ENCODE measurements around the gene ACRV1. TPM values are rescaled to one million over a fixed set of nuclear protein-coding genes. Genes with fewer than 3 reads are reported as not detected.

The ACRV1 gene
- polyA plus RNA-seq, 1 experiment = not detected

- ChIA-PET CTCF (interaction anchor here (1.4 kb wide), 1 partner anchor 9 kb away, joined by 4 read pairs; no protein-coding TSS in a partner anchor), POLR2A (no interaction called here)
- DNase-seq (ENCODE audit: low read depth, low spot score) = no peak
- Histone ChIP-seq H3K9me3 (ENCODE audit: control insufficient read depth, insufficient read depth, low read length) (no peaks in the 10 kb centered on the region), H3K27me3 (ENCODE audit: control insufficient read depth, insufficient read depth, low read length) (no peaks in the 10 kb centered on the region), H3K27ac (ENCODE audit: low read depth, low read length) (no peak overlapping the region), H3K4me3 (ENCODE audit: low read depth, low read length) (no peak overlapping the region)
- TF ChIP-seq, protein P1, sequence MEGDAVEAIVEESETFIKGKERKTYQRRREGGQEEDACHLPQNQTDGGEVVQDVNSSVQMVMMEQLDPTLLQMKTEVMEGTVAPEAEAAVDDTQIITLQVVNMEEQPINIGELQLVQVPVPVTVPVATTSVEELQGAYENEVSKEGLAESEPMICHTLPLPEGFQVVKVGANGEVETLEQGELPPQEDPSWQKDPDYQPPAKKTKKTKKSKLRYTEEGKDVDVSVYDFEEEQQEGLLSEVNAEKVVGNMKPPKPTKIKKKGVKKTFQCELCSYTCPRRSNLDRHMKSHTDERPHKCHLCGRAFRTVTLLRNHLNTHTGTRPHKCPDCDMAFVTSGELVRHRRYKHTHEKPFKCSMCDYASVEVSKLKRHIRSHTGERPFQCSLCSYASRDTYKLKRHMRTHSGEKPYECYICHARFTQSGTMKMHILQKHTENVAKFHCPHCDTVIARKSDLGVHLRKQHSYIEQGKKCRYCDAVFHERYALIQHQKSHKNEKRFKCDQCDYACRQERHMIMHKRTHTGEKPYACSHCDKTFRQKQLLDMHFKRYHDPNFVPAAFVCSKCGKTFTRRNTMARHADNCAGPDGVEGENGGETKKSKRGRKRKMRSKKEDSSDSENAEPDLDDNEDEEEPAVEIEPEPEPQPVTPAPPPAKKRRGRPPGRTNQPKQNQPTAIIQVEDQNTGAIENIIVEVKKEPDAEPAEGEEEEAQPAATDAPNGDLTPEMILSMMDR (IDR thresholded peaks at IDR 0.05; ENCODE audit: low read depth, low read length) = no peak
Measured at GRCh38 chr11:125689274-125689859, 8.7 kb upstream of the ACRV1 start.

DNA sequence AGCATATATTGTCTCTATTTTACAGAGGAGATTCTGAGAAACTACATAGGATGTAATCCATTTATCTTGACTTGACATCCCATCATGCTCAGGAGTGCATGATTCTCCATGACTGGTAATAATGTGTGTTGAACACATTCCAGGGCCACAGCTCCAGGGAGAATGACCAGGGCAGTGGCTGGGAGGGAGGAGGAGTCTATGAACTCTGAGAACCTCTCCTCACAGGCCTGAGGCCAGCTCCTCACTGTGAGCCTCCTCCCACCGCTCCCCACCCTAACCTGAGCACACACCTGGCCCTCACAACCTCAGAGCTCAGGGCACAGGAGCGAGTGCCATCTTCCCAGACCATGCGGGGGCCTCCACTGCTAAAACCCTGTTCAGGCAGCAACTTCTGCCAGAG, 8.0 kb upstream of the ACRV1 start:
- H3K4me3 ChIP-seq (ENCODE audit: low read depth, low read length) = no peak overlapping the region
- TF ChIP-seq, protein P1 (IDR thresholded peaks at IDR 0.05; ENCODE audit: low read depth, low read length) = no peak
- POLR2A ChIA-PET = no interaction called here
- H3K9me3 ChIP-seq (ENCODE audit: control insufficient read depth, insufficient read depth, low read length) = no peaks in the 10 kb centered on the region
- no peak overlapping the region for H3K27ac ChIP-seq (ENCODE audit: low read depth, low read length)
- H3K27me3 ChIP-seq (ENCODE audit: control insufficient read depth, insufficient read depth, low read length) = no peaks in the 10 kb centered on the region
- DNase-seq (ENCODE audit: low read depth, low spot score) = no peak
- CTCF ChIA-PET = interaction anchor here (1.4 kb wide), 1 partner anchor 8 kb away, joined by 4 read pairs; no protein-coding TSS in a partner anchor

- CTCF ChIA-PET = interaction anchor here (0.6 to 1.4 kb wide), 2 partner anchors 8 to 339 kb away, joined by 4 to 9 read pairs; no protein-coding TSS in a partner anchor
- POLR2A ChIA-PET = no interaction called here
- H3K9me3 ChIP-seq (ENCODE audit: control insufficient read depth, insufficient read depth, low read length) = no peaks in the 10 kb centered on the region
- TF ChIP-seq, protein P1 (IDR thresholded peaks at IDR 0.05; ENCODE audit: low read depth, low read length) = no peak
- no peak overlapping the region for H3K4me3 ChIP-seq (ENCODE audit: low read depth, low read length)
- no peak for DNase-seq (ENCODE audit: low read depth, low spot score)
- no peak overlapping the region for H3K27ac ChIP-seq (ENCODE audit: low read depth, low read length)
- H3K27me3 ChIP-seq (ENCODE audit: control insufficient read depth, insufficient read depth, low read length) = no peaks in the 10 kb centered on the region
Measured at GRCh38 chr11:125688066-125688465, 7.4 kb upstream of the ACRV1 start.

GRCh38 chr11:125685228-125685627, 4.6 kb upstream of the ACRV1 start:
- no peak overlapping the region for H3K27ac ChIP-seq (ENCODE audit: low read depth, low read length)
- CTCF ChIA-PET = no interaction called here
- no peak overlapping the region for H3K4me3 ChIP-seq (ENCODE audit: low read depth, low read length)
- H3K27me3 ChIP-seq (ENCODE audit: control insufficient read depth, insufficient read depth, low read length) = no peaks in the 10 kb centered on the region
- no peaks in the 10 kb centered on the region for H3K9me3 ChIP-seq (ENCODE audit: control insufficient read depth, insufficient read depth, low read length)
- POLR2A ChIA-PET = no interaction called here
- DNase-seq (ENCODE audit: low read depth, low spot score) = no peak
- TF ChIP-seq, protein P1 (IDR thresholded peaks at IDR 0.05; ENCODE audit: low read depth, low read length) = no peak

DNA sequence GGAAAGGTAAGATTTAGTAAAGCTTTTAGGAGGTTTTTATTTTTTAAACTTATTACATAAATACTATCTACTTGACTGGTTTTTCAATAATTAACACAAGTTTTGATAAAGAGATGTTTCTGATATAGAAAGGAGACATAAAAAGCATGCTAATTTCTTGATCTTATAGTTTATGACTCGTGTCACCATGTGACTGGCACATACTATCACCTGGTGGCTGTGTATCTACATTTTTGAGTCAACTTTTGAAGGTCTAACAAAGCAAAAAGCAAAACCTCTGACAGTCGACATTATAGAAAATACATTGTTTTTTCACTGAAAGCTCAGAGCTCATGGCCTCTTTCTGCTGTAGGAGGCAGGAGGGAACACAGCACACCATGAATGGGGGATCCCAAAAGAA, 810 bp downstream of the ACRV1 start:
- POLR2A ChIA-PET = interaction anchor here (0.5 kb wide), 1 partner anchor 501 kb away, joined by 3 read pairs; no protein-coding TSS in a partner anchor
- TF ChIP-seq, protein P1 (IDR thresholded peaks at IDR 0.05; ENCODE audit: low read depth, low read length) = no peak
- no peaks in the 10 kb centered on the region for H3K27me3 ChIP-seq (ENCODE audit: control insufficient read depth, insufficient read depth, low read length)
- no peaks in the 10 kb centered on the region for H3K9me3 ChIP-seq (ENCODE audit: control insufficient read depth, insufficient read depth, low read length)
- DNase-seq (ENCODE audit: low read depth, low spot score) = no peak
- H3K4me3 ChIP-seq (ENCODE audit: low read depth, low read length) = no peak overlapping the region
- CTCF ChIA-PET = interaction anchor here (0.6 to 1.2 kb wide), 6 partner anchors 9 to 30 kb away, joined by 3 to 5 read pairs (median 4); no protein-coding TSS in a partner anchor
- H3K27ac ChIP-seq (ENCODE audit: low read depth, low read length) = no peak overlapping the region

All from AG04450 (cell line).